Peyer's patch (tissue), 4 donors: ENCODE results near the gene MBD4. TPM values are rescaled to one million over a fixed set of nuclear protein-coding genes. Genes with fewer than 3 reads are reported as not detected.
"Not testable (repeated sequence)": the region's sequence is repeated elsewhere in the genome, so short reads cannot be mapped to it uniquely, and the experiment has no call there.

ENCODE experiments used
- DNase-seq, 3 donors: peaks; one replicate each; pipeline ENCODE4 v3.0.0-alpha.2; 2017 to 2019
- H3K27ac ChIP-seq, 4 donors: fragments of 200-600 bp; sonication (generic); one replicate each; pipeline ENCODE4 v1.5.1; 2016 to 2019
- H3K27me3 ChIP-seq, 2 donors: fragments of 200-600 bp; sonication (generic); one replicate each; pipeline ENCODE4 v1.5.1; 2019
- H3K36me3 ChIP-seq, 3 donors: fragments of 200-600 bp; sonication (generic); one replicate each; pipeline ENCODE4 v1.5.1; 2016 to 2019
- H3K4me1 ChIP-seq, 4 donors: fragments of 200-600 bp; sonication (generic); one replicate each; pipeline ENCODE4 v1.5.1; 2016 to 2019
- H3K4me3 ChIP-seq, 4 donors: fragments of 200-600 bp; sonication (generic); 1 replicate in 3 of 4; 2 replicates in 1 of 4; pipeline ENCODE4 v1.5.1; 2016 to 2019; ENCODE audit warnings: mild to moderate bottlenecking in 1 of 4
- H3K9me3 ChIP-seq, 4 donors: fragments of 200-600 bp; sonication (generic); one replicate each; pipeline ENCODE4 v1.5.1; 2016 to 2019; ENCODE audit warnings: mild to moderate bottlenecking in 1 of 4
- CTCF ChIP-seq, 6 experiments: fragments of 450-650 bp in 4 of 6; fragments of 200-600 bp in 2 of 6; sonication (generic) in 1 of 6; IDR thresholded peaks; one replicate each; pipeline ENCODE4 v1.5.1; 2017 to 2019; ENCODE audit warnings: antibody characterized with exemption in 6 of 6, mild to moderate bottlenecking in 3 of 6, moderate library complexity in 1 of 6
- POLR2A ChIP-seq, 2 donors: fragments of 450-650 bp; IDR thresholded peaks; one replicate each; pipeline ENCODE4 v1.5.1; 2017; ENCODE audit warnings: antibody characterized with exemption in 2 of 2, mild to moderate bottlenecking in 2 of 2, moderate library complexity in 2 of 2
- total RNA-seq, 4 donors: library from RNA; depleted of rRNA; stranded (reverse); fragments of >200 nt; gene quantifications; one replicate each; pipeline ENCODE4 v1.1.0, GENCODE V29; 2016

MBD4 gene
- total RNA-seq, 4 donors from 2014 or later, result 19.8 to 106 (median 38.3) TPM

DNA sequence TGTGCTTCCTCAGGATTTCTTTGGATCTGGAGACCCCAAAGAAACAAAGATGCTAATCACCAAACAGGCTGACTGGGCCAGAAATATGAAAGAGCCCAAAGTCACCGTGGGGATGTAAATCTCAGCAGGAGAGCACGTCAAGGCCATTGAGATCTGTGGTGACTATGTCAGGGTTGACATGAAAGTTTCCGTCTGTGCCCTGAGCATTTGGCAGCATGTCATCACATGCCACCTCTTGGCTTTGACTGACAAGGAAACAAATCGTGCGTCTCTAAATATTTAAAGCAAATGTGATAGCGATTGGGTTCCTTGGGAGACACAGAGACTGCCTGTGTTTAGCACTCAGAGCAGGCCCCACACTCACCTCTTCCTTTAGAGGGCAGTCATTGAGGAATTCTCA lies 46.5 kb downstream of the MBD4 start:
- Histone ChIP-seq H3K9me3 (no peaks in the 10 kb centered on the region), H3K27me3 (no peaks in the 10 kb centered on the region), H3K4me3 (no peak overlapping the region), H3K4me1 (peaks cover 0 to 5% (median 2%) of the 10 kb centered on the region in 4 donors), H3K36me3 (peaks cover 0 to 46% (median 0%) of the 10 kb centered on the region in 3 donors), H3K27ac (no peak overlapping the region)
- DNase-seq, result no peak
- TF ChIP-seq POLR2A (IDR thresholded peaks at IDR 0.05) (no peak), CTCF (IDR thresholded peaks at IDR 0.05) (no peak)

DNA sequence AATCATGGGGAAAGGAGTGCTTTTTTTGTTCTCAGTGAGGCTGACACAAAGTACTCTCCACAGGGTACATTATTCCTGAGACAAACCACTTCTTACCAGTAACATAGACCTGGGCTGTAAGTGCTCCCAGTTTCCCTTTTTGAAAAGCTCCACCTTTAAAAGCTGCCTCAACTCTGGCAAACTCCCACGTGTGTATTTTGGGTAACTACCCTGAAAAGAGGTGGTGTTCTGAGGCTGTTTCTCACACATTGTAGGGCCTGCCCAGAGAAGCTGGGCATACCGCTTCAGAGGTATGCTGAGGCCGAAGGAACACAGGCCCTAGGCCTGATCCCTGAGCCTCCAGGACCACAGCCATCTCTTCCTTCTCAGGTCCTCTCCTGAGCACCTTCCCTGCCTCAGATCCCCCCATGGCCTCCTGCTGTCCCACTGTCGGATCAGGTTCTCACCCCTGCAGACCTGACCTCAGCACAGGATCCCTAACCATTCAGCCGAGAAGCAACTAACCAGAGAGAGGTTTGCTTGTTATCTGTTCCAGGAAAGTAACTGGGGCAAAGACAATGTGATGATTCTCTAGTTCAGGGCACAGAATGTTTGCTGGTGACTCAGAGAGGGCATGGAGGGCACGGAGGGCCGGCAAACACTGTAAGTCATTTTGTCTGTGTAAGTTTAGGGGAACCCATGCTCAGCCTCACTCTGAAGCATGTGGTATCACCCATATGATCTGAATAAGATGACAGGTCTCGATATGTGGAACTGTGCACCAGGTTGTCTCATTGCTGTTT lies 47.5 kb downstream of the MBD4 start:
- not testable (repeated sequence) for H3K27me3 ChIP-seq, H3K4me1 ChIP-seq, H3K4me3 ChIP-seq, H3K9me3 ChIP-seq, H3K27ac ChIP-seq, DNase-seq
- H3K36me3 ChIP-seq, result peaks cover 0 to 49% (median 0%) of the 10 kb centered on the region in 3 donors

DNA sequence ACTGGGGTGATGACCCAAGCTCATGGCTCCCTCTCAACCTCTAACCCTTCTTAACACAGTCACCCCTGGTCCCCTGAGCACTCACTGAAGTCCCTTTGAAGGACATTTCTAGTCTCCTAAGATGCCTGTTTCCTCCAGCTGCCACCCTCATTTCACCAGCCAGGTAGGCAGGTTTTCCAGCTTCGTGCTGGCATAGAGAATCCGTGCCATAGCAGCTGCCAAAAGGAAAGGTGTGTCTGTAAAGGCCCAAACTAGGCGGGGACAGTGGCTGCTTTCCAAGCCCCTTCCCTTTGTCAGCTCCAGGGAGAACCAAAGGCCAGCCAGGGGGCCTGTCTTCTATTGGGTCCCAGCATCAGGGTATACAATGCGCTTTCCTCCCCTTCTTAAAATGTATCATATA lies 48.2 kb downstream of the MBD4 start:
- H3K9me3 ChIP-seq, H3K27ac ChIP-seq, H3K27me3 ChIP-seq, DNase-seq, H3K4me3 ChIP-seq, H3K4me1 ChIP-seq: not testable (repeated sequence)
- H3K36me3 ChIP-seq, result peaks cover 0 to 54% (median 0%) of the 10 kb centered on the region in 3 donors

DNA sequence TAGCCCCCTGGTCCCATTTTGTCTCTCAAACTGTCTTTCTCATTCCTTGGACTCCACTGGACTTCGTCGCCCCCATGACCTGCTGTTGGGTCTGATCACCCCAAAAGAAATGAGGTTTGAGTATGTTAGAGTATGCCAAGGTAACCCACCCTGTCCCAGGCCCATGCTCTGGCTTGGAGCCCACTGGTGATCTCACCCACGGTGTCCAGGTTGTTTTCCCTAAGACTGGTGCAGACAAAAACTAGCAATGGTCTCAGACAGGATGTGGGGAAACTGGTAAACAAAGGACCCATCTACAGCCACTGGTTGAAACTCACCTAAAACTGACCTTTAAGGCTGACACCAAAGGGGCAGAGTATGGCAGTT lies 50.2 kb downstream of the MBD4 start:
- no peak for DNase-seq
- no peak overlapping the region for H3K4me3 ChIP-seq
- H3K27me3 ChIP-seq, result no peaks in the 10 kb centered on the region
- H3K9me3 ChIP-seq, result no peaks in the 10 kb centered on the region
- H3K27ac ChIP-seq, result peak overlapping the region in 2 of 4 donors; percentile 59 to 60
- peaks cover 0 to 54% (median 0%) of the 10 kb centered on the region in 3 donors for H3K36me3 ChIP-seq
- H3K4me1 ChIP-seq, result no peaks in the 10 kb centered on the region
- TF ChIP-seq POLR2A (IDR thresholded peaks at IDR 0.05) (no peak), CTCF (IDR thresholded peaks at IDR 0.05) (no peak)

GRCh38 chr3:129388791-129389571 lies 50.8 kb downstream of the MBD4 start:
- not testable (repeated sequence) for H3K4me1 ChIP-seq, H3K27me3 ChIP-seq, H3K9me3 ChIP-seq, H3K4me3 ChIP-seq, DNase-seq
- Histone ChIP-seq H3K36me3 (peaks cover 0 to 51% (median 0%) of the 10 kb centered on the region in 3 donors), H3K27ac (peak overlapping the region in 2 of 4 donors; percentile 60 to 71)

- Histone ChIP-seq H3K36me3 (peaks cover 0 to 36% (median 0%) of the 10 kb centered on the region in 3 donors), H3K27me3 (no peaks in the 10 kb centered on the region), H3K4me1 (no peaks in the 10 kb centered on the region), H3K27ac (peak overlapping the region in 1 of 4 donors; percentile 60), H3K4me3 (no peak overlapping the region), H3K9me3 (no peaks in the 10 kb centered on the region)
- DNase-seq, result no peak
- no peak for TF ChIP-seq POLR2A (IDR thresholded peaks at IDR 0.05)
- no peak for TF ChIP-seq CTCF (IDR thresholded peaks at IDR 0.05)
Measured at GRCh38 chr3:129387487-129387886, 52.3 kb downstream of the MBD4 start.

DNA sequence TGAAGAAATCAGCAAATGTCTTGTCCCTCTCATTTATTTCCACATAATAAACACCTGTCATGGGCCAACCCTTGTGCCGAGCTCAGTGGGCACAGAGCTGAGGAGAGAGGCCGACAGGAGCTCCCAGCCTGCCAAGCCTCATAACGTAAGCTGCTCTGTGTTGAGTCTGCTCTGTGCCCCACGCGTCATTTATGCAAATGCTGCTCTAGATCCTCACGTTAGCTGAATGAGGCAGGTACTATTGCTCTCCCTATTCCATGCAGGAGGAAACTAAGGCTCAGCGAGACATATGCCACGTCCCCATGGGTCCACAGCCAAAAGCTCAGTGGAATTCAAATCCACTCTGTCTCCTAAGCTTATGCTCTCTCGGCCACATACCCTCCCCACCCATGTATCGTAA lies 52.8 kb downstream of the MBD4 start:
- Histone ChIP-seq H3K9me3 (no peaks in the 10 kb centered on the region), H3K4me3 (no peak overlapping the region), H3K27me3 (no peaks in the 10 kb centered on the region), H3K27ac (no peak overlapping the region), H3K4me1 (no peaks in the 10 kb centered on the region), H3K36me3 (peaks cover 0 to 31% (median 0%) of the 10 kb centered on the region in 3 donors)
- no peak for DNase-seq
- TF ChIP-seq POLR2A (IDR thresholded peaks at IDR 0.05), result no peak

DNA sequence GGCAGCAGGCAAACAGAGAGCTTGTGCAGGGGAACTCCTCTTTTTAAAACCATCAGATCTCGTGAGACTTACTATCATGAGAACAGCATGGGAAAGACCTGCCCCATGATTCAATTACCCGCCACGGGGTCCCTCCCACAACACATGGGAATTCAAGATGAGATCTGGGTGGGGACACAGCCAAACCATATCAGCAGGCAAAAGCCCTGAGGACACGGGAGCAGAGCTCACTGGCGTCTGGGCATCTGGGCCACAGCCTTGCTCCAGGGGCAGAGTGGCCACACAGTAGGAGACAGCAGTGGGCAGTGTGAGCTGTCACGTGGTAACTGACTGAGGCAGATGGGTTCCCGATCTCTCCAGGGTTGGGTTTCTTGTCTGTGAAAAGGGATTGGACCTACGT lies 54.2 kb downstream of the MBD4 start:
- not testable (repeated sequence) for H3K4me3 ChIP-seq, H3K9me3 ChIP-seq, DNase-seq, H3K27ac ChIP-seq, H3K4me1 ChIP-seq, H3K27me3 ChIP-seq
- peaks cover 0 to 17% (median 0%) of the 10 kb centered on the region in 3 donors for H3K36me3 ChIP-seq
